Breast epithelium (tissue), 4 donors: Measurements from ENCODE around the gene NFIB. TPM values are rescaled to one million over a fixed set of nuclear protein-coding genes. Genes with fewer than 3 reads are reported as not detected.

Source experiments
- DNase-seq, 2 donors: peaks; one replicate each; pipeline ENCODE4 v3.0.0-alpha.2; 2019; ENCODE audit warnings: low spot score in 2 of 2
- H3K27ac ChIP-seq, 2 donors: fragments of 200-600 bp; sonication (generic) in 1 of 2; one replicate each; pipeline ENCODE4 v1.5.1; 2016 to 2019; ENCODE audit warnings: mild to moderate bottlenecking in 1 of 2
- H3K27me3 ChIP-seq, 2 donors: fragments of 200-600 bp; sonication (generic) in 1 of 2; one replicate each; pipeline versions ENCODE4 v1.5.1 to v1.6.0; 2017 to 2019; ENCODE audit warnings: control low read depth in 1 of 2, mild to moderate bottlenecking in 1 of 2
- H3K36me3 ChIP-seq: fragments of 200-600 bp; one replicate; pipeline ENCODE4 v1.5.1; 2019
- H3K4me1 ChIP-seq, 2 donors: fragments of 200-600 bp; sonication (generic); one replicate each; pipeline ENCODE4 v1.5.1; 2016 to 2019; ENCODE audit warnings: control low read depth in 1 of 2
- H3K4me3 ChIP-seq, 3 donors: fragments of 200-600 bp; sonication (generic); 1 replicate in 2 of 3; 2 replicates in 1 of 3; pipeline ENCODE4 v1.5.1; 2016 to 2019; ENCODE audit warnings: mild to moderate bottlenecking in 3 of 3, moderate library complexity in 2 of 3
- H3K9me3 ChIP-seq, 2 donors: fragments of 200-600 bp; sonication (generic) in 1 of 2; one replicate each; pipeline ENCODE4 v1.5.1; 2016 to 2019; ENCODE audit warnings: control low read depth in 1 of 2
- CTCF ChIP-seq, 3 donors: fragments of 450-650 bp; IDR thresholded peaks; one replicate each; pipeline ENCODE4 v1.5.1; 2016 to 2017; ENCODE audit warnings: antibody characterized with exemption in 3 of 3, mild to moderate bottlenecking in 3 of 3, moderate library complexity in 3 of 3
- POLR2A ChIP-seq: fragments of 450-650 bp; IDR thresholded peaks from one replicate; pipeline ENCODE4 v1.6.1; 2016; ENCODE audit warnings: antibody characterized with exemption, mild to moderate bottlenecking, moderate library complexity
- POLR2AphosphoS5 ChIP-seq, 3 donors: sonication (generic); formaldehyde crosslinking; IDR thresholded peaks; one replicate each; pipeline ENCODE4 v1.6.1; 2017; ENCODE audit warnings: antibody characterized with exemption in 3 of 3
- intact Hi-C: fragments of 100-400 bp; cut with DNase I; formaldehyde crosslinking; loops from one replicate; pipeline ENCODE4 v1.15.1; 2023; ENCODE audit warnings: low total_unique reads
- total RNA-seq, 3 donors: library from RNA; depleted of rRNA; stranded (reverse); fragments of >200 nt; gene quantifications; one replicate each; pipeline ENCODE4 v1.1.0, GENCODE V29; 2016

The NFIB gene
- total RNA-seq, 3 donors from 2014 or later, result 95.2 to 237 (median 105) TPM

DNA sequence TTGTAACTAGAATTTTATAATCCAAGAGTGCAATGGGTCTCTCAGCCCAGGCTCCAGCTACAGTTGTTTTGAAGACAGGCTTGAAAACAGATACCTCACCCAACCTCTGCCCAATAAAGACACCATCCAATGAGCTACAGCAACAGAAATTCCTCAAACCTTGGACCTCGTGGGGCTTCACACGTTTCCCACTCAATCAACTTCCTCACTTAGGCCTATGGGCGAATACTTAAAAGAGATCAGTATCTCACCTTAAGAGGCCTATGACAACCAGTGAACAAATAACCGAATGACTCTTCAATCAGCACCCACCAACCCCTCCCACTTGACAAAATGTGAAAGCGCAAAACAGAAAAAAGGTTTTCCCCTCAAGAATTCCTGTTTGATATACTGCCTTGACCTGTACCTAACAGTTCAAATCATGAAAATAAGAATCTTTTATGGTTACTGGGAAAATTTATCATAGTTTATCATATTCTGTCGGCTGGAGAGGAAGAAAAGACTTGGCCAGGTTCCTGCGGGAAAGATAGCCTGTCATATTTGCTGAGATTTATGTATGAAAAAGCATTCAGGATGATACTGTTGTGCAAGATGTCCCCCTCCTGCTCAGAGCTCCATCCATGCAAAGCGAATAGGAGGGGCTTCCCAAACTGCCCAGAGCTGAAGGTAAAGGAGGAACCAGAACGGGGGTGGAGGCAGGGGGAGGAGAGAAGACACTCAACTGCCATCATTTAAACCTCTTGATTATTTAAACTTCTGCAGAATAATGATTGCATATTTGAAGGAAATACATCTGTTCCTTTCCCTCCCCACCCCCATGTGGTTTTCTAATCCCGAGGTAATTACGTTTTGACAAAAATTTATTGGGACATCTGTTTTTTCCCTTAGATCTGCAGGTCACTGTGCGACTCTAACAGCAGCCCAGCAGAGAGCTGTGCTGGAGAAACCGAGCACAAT is 256.3 kb downstream of the NFIB start:
- no peak for TF ChIP-seq POLR2A
- no peak for TF ChIP-seq POLR2AphosphoS5 (IDR thresholded peaks at IDR 0.05)
- no peak for TF ChIP-seq CTCF (IDR thresholded peaks at IDR 0.05)
- no peaks in the 10 kb centered on the region for H3K4me1 ChIP-seq
- H3K4me3 ChIP-seq, result no peak overlapping the region
- intact Hi-C loops, result no loop called here
- no peak for DNase-seq
- no peaks in the 10 kb centered on the region for H3K36me3 ChIP-seq
- H3K27me3 ChIP-seq, result no peaks in the 10 kb centered on the region
- no peaks in the 10 kb centered on the region for H3K9me3 ChIP-seq
- H3K27ac ChIP-seq, result no peak overlapping the region

GRCh38 chr9:14056316-14056861 is 257.6 kb downstream of the NFIB start:
- no peaks in the 10 kb centered on the region for H3K36me3 ChIP-seq
- H3K9me3 ChIP-seq, result no peaks in the 10 kb centered on the region
- no peak for DNase-seq
- intact Hi-C loops, result no loop called here
- TF ChIP-seq POLR2A, result no peak
- no peak for TF ChIP-seq POLR2AphosphoS5 (IDR thresholded peaks at IDR 0.05)
- no peak for TF ChIP-seq CTCF (IDR thresholded peaks at IDR 0.05)
- no peaks in the 10 kb centered on the region for H3K4me1 ChIP-seq
- no peak overlapping the region for H3K4me3 ChIP-seq
- H3K27ac ChIP-seq, result no peak overlapping the region
- H3K27me3 ChIP-seq, result no peaks in the 10 kb centered on the region

DNA sequence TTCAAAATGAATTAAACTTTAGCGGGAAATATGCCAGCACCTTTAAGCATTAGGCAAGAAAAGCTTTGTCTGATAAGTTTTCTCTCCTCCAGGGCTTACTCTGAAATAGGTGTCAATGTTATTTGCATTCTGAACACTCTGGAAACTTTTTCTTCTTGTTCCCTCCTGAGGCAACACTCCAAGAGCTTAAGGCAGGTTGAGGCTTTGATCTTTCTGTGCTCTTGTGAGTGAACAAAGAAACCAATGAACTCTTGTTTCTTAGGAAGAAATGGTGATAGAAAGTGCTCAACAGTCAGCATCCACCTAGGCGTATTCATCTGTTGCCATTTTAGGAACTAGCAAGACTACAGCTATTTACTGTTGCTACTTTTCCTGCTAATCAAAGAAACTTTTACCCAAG is 259.8 kb downstream of the NFIB start:
- Histone ChIP-seq H3K9me3 (no peaks in the 10 kb centered on the region), H3K4me3 (no peak overlapping the region), H3K27me3 (no peaks in the 10 kb centered on the region), H3K36me3 (no peaks in the 10 kb centered on the region), H3K4me1 (no peaks in the 10 kb centered on the region), H3K27ac (no peak overlapping the region)
- TF ChIP-seq POLR2A, result no peak
- no peak for TF ChIP-seq CTCF (IDR thresholded peaks at IDR 0.05)
- no peak for TF ChIP-seq POLR2AphosphoS5 (IDR thresholded peaks at IDR 0.05)
- no peak for DNase-seq
- intact Hi-C loops, result no loop called here

DNA sequence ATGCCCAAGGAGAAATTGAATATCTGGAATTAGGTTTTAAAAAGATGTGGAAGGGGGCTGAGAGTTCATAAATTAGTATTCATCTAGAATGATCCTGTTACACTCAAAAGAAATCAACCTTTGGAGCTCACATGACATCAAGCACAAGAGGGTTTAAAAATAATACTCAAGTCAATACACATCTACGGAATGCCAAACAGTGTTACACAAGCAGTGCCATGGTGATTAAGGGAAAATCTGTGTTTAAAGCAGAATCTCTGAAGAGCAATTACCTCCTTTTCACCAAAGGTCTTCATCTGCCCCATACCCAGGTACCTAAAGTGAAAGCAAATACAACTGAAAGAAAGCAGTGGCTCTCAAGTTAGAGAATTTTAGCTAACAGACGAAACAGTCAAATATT is 261.6 kb downstream of the NFIB start:
- TF ChIP-seq POLR2AphosphoS5 (IDR thresholded peaks at IDR 0.05) (no peak), CTCF (IDR thresholded peaks at IDR 0.05) (no peak), POLR2A (no peak)
- Histone ChIP-seq H3K9me3 (no peaks in the 10 kb centered on the region), H3K4me3 (no peak overlapping the region), H3K27ac (no peak overlapping the region), H3K27me3 (no peaks in the 10 kb centered on the region), H3K36me3 (no peaks in the 10 kb centered on the region), H3K4me1 (no peaks in the 10 kb centered on the region)
- DNase-seq, result no peak
- intact Hi-C loops, result no loop called here

DNA sequence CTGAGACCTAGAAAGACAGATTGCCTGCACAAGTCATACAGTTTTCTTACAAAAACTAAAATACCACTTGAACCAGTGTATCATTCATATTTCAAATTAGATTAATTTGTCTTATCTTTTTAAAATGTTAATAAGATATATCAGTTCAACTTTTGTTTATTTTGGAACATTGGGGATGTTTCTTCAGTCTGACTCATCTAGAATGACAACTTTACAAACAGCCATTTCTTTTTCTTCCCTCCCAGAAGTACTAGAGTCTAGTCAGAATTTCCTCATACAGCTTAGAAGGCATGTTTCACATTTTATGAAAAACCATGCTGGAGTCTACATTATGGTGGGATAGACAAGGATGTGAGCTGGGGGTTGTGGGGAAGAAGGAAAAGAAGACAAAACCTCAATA is 262.5 kb downstream of the NFIB start:
- intact Hi-C loops, result no loop called here
- no peak for DNase-seq
- TF ChIP-seq POLR2AphosphoS5 (IDR thresholded peaks at IDR 0.05) (no peak), CTCF (IDR thresholded peaks at IDR 0.05) (no peak), POLR2A (no peak)
- Histone ChIP-seq H3K9me3 (no peaks in the 10 kb centered on the region), H3K27me3 (no peaks in the 10 kb centered on the region), H3K4me1 (no peaks in the 10 kb centered on the region), H3K36me3 (no peaks in the 10 kb centered on the region), H3K27ac (no peak overlapping the region), H3K4me3 (no peak overlapping the region)
